ENCODE measurements around the gene BCKDHA.

BCKDHA gene

GRCh38 chr19:41437944-41438574 lies 40.4 kb downstream of the BCKDHA start:
- TF ChIP-seq CTCF (conservative IDR thresholded peaks at IDR 0.05; ENCODE audit: low read depth) = no peak
- POLR2A ChIA-PET (ENCODE audit: low non-redundant PET) = interaction anchor here (0.6 kb wide), 1 partner anchor 387 kb away, joined by 8 read pairs; no protein-coding TSS in a partner anchor
- CTCF ChIA-PET = no interaction called here
- H3K27ac ChIP-seq = peak overlapping the region; percentile 15
- no peak for DNase-seq (ENCODE audit: low spot score)

- CTCF ChIA-PET = interaction anchor here (0.6 to 1.0 kb wide), 5 partner anchors 15 to 1525 kb away, joined by 3 to 6 read pairs (median 3); no protein-coding TSS in a partner anchor
- H3K27ac ChIP-seq = peak within 1 kb of the TSS; percentile 91
- DNase-seq (ENCODE audit: low spot score) = peak; percentile 99
- POLR2A ChIA-PET (ENCODE audit: low non-redundant PET) = interaction anchor here (0.5 to 1.0 kb wide), 2 partner anchors 12 to 43 kb away, joined by 3 to 5 read pairs; partner anchors contain the start of gene B3GNT8
- TF ChIP-seq CTCF (conservative IDR thresholded peaks at IDR 0.05; ENCODE audit: low read depth) = peak; percentile 72
Measured at GRCh38 chr19:41439441-41440222, 42.0 kb downstream of the BCKDHA start, which contains the start of gene DMAC2. DMAC2 (minus strand) TSS chr19:41439912; CDS start chr19:41439899, 13 bp downstream.

GRCh38 chr19:41441321-41441945 lies 43.8 kb downstream of the BCKDHA start:
- TF ChIP-seq CTCF (conservative IDR thresholded peaks at IDR 0.05; ENCODE audit: low read depth) = no peak
- no peak for DNase-seq (ENCODE audit: low spot score)
- peak overlapping the region; percentile 45 for H3K27ac ChIP-seq
- ChIA-PET POLR2A (ENCODE audit: low non-redundant PET) (no interaction called here), CTCF (no interaction called here)

- no peak for DNase-seq (ENCODE audit: low spot score)
- no peak for TF ChIP-seq CTCF (conservative IDR thresholded peaks at IDR 0.05; ENCODE audit: low read depth)
- H3K27ac ChIP-seq = no peak within 1 kb of the TSS
- POLR2A ChIA-PET (ENCODE audit: low non-redundant PET) = no interaction called here
- CTCF ChIA-PET = interaction anchor here (1.2 kb wide), 1 partner anchor 121 kb away, joined by 5 read pairs; no protein-coding TSS in a partner anchor
Measured at GRCh38 chr19:41442473-41443355, 45.1 kb downstream of the BCKDHA start, which contains the start of gene ERICH4. ERICH4 (plus strand) TSS chr19:41443156; CDS start chr19:41443170, 14 bp downstream.

- ChIA-PET POLR2A (ENCODE audit: low non-redundant PET) (no interaction called here), CTCF (interaction anchor here (0.9 to 1.2 kb wide), 2 partner anchors 119 to 120 kb away, joined by 3 to 5 read pairs; no protein-coding TSS in a partner anchor)
- no peak for TF ChIP-seq CTCF (conservative IDR thresholded peaks at IDR 0.05; ENCODE audit: low read depth)
- no peak for DNase-seq (ENCODE audit: low spot score)
- no peak overlapping the region for H3K27ac ChIP-seq
Measured at GRCh38 chr19:41443813-41444455, 46.3 kb downstream of the BCKDHA start.
